ENCODE results near the gene SORBS2.

The SORBS2 gene

DNA sequence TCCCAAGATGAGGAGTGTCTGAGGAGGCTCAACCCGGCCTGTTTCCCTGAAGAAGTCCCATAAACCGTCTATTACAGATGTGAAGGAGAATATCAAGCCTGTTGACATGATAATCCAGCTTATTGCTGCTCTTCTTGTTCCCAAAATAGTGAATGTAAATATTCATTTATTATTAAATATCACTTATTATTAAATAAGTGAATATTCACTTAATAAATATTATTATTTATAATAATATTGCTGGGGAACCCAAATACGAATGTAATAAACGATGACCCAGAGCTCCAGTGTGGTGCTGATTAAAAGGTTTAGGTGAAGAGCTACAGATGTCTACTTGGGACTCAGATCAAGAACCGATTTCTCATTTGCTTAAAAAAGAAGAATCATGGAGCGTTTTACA, 23.8 kb upstream of the SORBS2 start:
- no peak for DNase-seq

DNA sequence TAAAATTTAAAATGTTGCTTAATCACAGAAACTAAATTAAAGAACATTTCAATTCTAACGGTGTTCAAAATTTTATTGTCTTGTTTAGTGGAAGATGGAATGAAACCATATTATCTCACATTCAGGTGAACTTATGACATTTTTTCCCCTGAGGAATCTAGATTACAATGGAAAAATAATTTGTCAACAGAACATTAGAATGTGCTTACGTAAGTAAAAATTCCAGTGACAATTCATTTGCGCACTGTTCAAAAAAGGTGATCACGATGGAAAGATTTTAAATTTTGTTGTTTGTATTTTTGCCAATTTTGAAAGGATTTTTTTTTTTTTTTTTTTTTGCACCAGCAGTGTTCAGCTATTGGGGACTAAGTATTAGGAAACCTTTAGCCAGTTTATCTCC, 23.3 kb upstream of the SORBS2 start:
- no peak for DNase-seq

DNA sequence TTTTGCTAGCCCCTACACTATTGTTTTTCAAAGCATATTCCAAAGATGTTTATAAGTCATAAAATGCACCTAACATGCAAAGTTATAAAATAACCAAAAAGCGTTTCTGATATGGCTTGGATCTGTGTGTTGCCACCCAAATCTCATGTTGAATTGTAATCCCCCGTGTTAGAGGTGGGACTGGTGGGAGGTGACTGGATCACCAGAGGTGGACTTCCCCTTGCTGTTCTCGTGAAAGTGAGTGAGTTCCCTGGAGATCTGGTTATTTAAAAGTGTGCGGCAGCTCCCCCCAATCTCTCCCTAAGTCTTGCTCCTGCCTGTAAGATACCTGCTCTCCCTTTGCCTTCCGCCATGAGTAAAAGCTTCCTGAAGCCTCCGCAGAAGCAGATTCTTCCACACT, 22.8 kb upstream of the SORBS2 start:
- DNase-seq: no peak

DNA sequence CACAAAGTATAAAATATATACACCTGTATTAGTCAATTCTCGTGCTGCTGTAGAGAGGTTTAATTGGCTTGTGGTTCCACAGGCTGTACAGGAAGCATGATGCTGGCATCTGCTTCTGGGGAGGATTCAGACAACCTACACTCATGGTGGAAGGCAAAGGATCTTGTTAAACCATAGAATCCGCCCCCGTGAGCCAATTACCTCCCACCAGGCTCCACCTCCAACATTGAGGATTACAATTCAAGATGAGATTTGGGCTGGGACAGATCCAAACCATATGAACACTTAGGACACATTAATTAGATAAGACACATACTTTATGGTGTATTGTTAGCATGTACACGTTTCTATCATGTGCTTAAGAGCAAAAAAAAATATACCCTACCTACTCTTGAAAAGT, 22.1 kb upstream of the SORBS2 start:
- no peak for DNase-seq

DNA sequence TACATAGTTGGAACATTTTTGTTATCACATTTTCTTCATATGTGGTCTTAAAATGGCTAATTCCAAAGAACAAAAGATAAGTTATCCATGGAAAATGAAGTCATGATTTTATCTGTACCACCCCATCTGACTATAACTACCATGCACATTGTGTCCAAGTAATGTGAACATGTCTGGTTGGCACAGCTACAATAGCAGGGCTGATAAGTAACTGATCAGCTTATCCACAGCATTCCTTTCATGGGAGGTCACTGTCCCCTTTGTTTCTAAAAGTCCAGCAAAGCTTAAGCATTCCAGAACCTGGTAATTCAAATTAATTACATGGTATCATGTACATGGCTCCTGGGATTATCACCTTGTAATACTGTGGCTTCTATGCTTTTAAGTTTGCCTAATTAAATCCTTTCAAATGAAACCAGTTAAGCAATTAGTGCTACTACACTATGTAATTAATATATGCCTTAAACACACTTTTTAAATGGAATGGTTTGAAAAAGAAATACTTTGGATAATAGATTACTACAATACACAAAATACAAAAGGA, 21.1 kb upstream of the SORBS2 start:
- DNase-seq: no peak

DNA sequence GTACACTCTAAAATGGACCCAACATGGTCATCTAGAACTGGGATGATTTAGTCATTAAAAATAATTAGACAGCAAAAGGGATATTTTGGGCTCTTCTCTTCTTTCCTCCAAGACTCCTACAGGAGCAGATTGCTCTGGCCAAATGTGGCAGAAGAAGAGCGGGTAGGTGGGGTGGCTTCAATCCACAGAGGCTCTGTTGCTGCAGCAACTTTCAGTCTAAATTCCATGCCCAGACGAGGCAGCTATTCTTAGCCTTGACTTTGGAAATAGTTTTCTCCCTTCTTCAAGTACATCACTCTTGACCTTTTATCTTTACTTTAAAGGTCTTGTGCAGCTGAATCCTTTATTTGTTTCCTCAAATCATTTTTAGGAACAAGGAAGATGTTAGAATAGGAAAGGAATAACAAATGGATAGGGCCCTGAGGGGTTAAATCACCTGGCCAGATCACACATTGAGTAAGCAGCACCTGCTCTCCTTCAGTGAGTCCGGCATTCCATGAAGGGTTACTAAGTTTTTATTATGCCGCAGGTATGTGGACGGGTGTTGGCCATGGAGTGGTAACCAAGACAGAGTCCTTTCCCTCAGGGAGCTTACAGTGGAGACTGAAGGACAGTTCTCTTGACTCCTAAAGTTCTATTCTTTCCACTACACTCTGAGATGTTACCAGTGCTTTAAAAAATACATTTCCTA, 19.3 kb upstream of the SORBS2 start:
- DNase-seq: no peak

DNA sequence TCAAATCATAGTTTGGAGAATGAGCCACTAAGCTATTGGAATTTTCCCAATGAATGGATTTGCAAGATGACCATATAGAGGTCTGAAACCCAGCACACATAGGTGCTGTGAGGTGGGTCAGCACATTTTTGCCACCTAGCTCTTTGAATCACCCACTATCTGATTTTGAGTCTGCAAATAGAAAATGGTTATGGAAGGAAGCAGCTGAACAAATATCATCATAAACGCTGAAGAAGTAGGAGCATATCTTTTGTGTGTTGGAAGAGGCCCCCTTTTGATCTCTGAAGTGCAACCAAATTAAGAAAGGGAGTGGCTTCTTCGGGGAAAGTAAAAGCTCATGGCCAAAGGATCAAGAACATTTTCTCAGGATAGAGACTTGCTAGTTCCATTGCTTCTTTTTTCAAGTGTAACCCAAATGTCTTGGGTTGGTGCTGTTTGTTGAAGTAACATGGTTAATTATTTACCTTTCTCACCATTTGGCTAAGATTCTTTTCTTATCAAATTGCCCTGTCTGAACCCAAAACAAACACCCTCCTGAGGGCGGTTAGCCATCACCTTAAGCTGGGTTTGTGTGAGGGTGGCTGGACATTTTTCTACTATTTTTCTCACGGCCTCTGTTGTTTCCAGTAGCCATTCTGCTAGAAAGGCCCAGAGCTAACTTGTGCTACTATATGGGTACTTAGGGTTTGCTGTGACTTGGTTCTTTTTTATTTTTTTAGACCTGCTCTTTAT, 18.4 kb upstream of the SORBS2 start:
- DNase-seq: no peak

DNA sequence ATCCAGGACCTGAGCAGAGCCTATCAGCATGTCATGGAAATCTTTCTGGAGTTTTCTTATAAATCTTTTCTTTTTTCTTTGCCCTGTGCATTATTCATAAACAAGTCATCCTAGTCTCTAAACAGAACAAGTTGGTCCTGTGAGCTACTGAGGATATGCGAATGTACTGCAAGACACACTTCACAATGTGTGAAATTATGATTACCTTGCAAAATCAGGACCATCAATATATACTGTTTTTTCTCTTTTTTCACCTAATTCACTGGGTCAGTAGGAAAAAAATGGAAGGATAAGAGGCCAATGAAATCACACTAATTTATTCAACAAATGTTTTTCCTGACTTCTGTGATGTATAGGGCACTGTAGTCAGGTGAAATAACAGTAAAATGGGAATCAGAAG, 14.4 kb upstream of the SORBS2 start:
- DNase-seq: no peak

DNA sequence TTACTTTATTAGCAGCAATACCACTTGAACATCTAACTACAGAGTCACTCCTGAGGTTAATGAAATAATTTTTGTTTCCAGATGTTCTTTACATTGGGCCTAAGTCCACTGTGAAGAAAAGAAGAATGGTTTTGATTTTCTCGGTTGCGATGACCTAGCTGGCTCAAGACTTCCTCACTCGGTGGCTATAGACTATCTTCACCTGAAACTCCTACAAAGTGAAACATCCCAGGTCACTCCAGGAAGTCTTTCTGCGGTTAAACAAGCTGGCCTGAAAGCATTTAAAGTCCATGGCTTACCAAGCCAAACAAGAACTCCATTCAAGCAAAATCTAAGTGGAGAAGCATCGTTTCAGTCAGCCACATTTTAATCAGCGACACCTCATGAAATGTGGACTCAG, 13.7 kb upstream of the SORBS2 start:
- DNase-seq: no peak

DNA sequence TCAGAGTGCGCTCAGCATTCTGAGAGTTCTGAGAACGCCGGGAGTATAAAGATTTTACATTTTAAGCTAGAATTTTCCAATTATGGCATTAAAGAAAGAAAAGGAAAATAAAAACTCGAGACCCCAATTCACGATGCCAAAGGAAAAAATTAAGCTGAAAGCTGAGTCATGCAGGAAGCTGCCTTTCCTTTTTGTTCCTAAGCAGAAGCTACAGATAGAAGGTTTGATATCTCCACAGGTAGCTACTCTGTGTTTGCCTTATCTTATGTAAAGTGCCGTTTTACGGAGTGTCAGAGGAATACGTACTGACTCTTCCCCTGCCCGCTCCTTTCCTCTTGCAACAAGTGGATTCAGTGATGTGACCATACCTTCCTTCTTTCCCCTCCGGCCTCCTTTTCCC, 10.8 kb upstream of the SORBS2 start:
- no peak for DNase-seq

DNA sequence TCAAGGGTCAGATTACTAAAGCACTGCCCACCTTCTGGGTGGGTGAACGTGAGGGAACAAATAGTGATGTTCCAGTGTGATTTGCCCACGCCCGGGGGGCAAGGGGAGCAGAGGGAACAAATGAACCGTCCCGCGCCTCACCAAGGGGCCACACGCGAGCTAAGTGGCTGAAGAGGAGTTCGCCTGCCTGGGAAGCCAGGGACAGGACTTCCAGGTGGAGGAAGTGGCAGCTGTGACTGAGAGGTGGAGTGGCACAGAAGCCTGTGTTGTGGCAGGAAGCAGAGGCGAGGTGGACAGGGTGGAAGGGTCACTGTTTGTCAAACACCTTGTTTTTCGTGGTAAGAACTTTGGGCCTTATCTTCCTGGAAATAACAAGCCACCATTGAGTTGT, 9.0 kb upstream of the SORBS2 start:
- no peak for DNase-seq

DNA sequence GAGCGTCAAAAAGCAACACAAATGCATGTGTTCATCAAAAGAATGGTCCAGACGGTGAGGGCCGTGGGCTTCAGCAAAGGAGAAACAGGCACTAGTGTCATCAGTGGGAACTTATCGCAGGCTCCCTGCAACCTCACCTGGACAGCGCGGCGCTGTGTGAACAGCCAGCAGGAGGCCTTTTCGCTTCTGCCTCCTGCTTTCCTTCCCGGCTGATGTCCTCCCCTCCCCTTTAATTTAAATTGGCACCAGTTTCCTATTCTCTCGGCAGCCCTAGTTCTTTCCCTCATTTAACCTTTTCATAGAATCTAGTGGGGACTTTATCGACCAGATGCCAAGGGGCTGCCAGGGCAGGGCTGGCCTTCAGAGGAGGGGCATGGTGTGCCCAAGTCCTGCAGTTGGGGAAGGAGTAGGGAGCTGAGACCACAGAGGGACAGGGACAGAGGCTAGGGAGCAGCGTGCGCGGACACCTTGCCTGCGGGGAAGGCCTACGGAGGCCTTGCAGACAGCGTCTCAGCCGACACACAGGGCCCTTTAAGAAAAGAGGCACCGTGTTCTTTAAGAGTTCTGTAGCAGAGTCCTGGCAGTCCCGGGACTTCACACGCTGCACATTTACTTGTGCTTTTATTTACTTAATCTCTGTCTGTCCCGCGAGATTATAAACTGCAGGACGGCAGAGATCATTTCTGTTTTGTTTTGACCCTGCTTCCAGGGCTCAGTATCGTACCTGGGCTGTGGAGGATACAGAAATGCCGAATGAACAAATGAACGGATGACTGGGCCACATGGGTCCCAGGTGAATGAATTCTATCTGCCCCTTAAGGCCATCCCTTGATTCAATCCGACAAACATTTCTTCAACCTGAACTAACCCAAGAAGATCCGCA, 8.4 kb upstream of the SORBS2 start:
- DNase-seq: no peak

DNA sequence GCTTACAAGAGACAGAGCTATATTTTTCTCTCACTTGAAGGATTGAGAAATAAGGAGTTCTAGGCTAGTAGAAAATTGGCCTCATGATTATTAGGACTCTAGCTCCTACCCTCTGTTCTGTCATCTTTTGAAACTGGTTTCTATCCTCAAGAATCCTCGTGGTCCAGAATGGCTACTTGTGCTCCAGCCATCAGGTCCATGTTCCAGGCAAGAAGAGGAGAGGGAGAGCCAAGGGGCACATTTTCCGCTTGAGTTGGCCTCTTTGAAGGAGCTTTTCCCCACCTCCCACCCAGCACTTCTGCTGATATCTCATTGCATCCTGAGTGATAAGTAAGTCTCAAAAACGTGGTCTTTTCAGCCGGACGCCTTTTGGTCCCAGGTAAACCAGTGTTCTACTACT, 7.2 kb upstream of the SORBS2 start:
- DNase-seq: no peak

DNA sequence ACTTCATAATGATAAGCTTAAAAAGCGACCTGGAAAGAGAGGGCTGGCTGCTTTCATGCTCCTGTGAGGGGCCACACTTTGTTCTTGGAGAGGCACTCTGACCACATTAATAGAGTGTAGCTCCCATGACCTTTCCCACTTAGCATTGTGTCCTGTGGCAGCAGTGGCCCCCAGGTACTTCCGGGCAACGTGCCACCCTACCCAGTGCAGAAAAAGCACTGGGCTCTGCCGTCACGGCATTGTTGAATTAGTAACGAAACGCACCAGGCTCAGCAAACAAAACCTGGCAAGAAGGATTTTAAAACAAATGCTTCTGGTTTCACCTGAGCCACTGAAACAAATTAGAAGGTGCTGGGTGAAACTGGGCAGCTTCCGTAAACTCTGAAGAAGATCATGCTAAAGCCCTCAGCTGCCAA, 5.4 kb upstream of the SORBS2 start:
- DNase-seq: no peak

DNA sequence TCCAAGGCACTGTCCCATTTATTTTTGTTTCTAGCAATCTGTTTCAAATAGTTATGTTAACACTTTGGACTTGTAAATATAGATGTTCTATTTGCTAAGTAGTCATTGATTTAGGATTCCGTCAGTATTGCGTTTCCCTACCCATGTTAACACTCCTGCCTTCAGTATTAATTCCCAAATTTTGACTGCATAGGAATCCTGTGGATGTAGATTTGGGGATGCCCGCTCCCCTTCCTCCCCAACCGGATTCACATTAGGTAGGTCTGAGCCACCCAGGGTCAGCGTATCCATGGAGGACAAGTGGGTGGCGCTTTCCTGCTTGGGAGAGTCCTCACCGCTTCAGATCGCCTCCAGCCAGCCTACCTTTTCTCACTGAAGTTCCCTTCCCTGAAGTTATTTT, 1.1 kb upstream of the SORBS2 start:
- no peak for DNase-seq

DNA sequence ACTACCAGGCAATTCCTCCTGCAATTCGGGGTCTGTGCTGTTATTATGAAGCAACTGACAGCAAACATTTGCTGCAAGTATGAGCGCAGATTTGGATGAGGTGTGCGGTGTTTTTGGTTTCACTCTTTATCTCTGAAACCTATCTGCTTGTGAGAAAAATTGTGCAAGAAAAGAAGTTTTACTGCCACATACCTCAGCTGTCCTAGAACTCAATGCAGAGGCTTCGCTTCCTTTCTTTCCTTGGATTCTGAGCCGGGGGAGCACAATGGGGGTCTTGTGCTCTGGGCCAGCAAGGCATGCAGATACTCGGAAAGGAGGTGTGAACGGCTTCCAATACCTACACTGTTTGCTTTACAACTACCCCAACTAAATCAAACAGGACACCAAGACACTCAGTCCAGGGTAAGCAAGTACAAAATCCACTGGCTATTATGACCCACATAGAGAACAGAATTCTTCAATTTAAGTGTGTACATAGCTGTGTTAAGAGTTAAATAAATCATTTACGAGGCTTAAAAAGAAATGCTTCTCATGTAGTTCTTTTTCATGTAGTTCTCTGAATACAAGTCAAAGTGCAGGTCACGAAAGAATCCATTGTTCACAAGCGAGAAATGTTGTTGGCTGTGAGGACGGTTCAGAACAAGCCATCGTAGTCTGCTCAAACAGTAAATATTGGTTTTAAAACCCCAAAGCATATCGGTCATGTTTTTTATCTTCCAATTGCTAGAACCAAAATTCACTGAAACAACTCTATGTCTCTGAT, 1.1 kb downstream of the SORBS2 start:
- DNase-seq: no peak

DNA sequence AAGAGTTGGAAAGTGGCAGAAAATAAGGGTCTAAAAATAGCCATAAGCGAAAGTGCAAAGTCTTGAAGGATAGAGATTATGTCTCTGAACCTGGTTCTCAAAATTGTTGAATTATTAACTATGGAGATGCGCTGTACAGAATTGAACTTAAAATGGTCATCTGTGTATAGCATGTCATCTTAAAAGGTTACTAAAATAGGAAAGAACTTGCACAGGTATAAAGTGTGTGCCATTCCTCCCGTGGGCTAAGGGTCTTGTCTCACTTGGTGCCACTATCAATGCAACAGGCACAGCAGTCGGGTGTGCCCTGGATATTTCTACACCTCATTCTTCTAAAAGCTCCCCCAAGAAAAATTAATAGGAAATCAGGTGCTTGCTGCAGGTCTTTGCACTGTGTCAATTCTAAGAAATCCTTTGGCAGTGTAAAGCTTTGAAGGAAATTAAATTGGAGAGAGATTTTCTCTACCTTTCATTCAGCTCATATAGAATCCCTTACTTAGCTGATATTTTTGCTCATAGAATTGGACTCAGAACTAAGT, 2.4 kb downstream of the SORBS2 start:
- DNase-seq: no peak

DNA sequence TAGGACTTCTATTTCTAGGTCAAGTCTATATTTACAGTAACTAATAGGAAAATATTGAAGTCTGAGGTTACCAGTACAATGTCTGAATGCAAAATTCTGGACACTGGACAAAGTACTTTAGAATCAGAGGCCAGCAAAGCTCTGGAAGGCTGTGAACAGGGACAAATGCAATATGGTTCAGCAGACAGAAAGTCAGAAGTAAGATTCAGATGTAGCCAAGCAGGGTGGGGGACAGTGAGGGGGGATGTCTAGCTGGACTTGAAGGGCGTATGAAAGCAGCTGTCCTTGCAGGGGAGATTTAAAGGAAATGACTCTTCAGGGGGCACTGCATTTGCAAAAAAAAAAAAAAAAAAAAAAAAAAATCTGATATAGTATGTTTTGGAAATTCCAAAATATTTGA, 2.9 kb downstream of the SORBS2 start:
- no peak for DNase-seq

DNA sequence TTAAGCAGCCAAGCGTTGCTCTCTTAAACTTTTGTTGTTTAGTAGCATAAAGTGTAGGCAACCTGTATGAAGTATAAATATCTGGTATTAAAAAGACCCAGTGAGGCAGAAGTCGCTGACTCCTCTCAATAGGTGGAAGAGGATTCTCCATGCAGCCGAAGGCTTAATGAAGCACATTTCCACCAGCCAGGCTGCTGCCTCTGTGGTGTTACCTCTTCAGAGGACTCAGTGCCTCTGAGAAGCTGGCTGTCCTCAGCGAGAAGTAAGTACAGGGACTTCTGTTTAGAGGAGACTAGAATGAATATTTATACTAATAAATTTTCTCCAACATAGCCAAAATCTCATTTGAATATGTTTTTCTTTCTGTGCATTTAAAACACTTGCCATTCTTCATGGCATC, 6.0 kb downstream of the SORBS2 start:
- DNase-seq: no peak

DNA sequence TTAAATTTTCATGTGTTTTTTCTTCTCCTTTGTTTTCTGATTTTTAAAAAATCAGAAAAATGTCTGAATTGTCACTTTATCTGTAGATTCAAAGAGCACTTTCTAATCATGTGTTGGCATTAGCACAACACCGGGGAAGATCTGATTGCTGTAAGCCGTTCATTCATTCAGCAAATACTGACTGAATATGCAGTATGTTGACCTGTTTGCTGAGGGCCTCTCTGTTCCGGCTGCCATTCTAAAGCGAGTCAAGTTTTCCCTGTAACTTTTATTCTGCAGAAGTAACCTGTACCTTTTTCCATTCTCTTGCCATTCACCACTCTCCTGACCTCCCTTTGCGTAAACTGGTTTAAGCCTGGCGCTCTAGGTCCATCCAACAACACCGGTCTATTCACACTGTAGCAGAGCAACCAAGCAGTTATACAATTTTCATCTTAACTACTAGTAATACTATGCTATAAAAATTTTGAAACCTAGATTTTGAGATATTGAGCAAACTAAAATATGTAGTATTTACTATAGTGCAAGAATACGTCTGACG, 6.7 kb downstream of the SORBS2 start:
- no peak for DNase-seq

DNA sequence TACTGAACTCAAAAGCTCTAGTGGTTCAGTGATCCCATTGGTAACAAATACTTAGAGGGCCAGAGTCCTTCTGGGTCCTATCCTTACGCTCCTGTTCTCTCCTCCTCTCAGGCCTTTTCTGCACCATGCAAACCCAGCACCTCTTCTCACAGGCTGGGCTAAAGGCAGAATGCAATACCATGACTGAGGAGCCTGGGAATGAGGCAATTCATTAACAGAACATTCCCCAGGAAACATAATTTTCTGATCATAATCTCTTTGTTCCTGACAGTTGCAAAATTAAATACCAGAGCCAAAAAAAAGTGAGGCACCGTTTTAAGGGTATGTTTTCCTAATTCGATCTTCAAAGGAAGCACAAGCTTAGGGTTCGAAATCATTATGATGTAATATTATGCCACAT, 9.0 kb downstream of the SORBS2 start:
- DNase-seq: no peak

DNA sequence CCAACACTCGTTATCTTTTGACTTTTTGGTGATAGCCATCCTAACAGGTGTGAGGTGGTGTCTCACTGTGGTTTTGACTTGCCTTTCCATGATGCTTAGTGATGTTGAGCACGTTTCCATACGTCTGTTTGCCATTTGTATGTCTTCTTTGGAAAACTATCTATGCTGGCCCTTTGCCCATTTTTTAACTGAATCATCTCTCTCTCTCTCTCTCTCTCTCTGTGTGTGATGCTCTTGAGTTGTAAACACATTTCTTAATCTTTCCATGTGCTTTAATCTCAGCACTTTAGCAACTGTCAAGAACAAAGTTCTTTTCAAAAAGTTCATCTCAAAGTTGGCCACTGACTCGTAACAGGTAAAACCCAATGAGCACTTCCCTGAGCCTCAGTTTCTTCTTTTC, 10.5 kb downstream of the SORBS2 start:
- DNase-seq: no peak
